ENCODE data around the gene RFC2.
"Not testable (repeated sequence)": the region's sequence is repeated elsewhere in the genome, so short reads cannot be mapped to it uniquely, and the experiment has no call there.

The RFC2 gene

DNA sequence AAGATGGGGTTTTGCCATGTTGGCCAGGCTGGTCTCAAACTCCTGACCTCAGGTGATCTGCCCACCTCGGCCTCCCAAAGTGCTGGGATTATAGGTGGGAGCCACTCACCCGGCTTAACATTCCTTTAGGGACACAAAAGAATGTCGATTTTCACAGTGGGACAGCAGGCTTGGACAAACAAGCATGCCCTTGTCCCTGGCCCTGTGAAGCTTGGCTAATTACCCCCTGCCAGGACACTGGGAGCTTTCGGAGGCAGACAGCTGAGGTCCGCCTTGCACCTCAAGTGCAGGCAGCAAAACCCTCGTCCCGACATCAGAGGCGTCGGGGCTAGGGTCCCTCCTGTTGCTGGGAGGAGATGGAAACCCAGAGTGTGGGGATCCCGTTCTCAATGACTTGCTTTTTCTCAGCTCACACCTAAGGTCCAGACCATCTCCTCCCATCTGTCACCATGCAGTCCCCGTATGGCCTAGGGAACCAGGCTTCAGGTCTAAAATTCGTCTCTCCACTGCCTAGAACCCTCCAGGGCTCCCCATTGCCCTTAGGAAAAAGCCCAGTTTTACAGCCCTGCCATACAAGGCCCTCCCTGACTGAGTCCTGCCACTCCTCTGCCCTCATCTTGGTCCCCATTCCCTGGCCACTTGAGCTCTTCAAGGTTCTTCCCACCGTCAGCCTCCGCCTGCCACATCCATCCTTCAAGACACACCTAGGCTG is 28.7 kb upstream of the RFC2 start:
- no peak for DNase-seq

DNA sequence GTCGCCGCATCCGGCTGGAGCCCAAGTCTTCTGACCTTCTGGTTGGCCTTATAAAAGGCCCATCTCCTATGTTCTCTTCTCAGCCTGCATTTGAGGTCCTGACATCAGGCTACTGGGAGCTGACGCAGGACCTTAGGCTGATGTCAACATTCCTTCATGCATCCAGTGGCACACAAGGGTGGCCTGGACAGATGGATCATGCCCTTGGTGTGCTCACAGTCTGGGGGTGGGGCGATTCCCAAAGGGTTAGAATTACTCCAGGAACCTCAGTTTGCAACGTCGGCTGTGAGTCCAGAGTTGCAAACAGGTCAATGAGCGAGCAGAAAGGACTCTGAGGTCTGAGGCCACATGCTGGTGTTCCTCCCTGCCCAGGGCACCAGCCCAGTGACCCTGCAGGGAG is 26.8 kb upstream of the RFC2 start:
- no peak for DNase-seq

- no peak for DNase-seq
Observed at GRCh38 chr7:74277636-74278035, 23.4 kb upstream of the RFC2 start.

DNA sequence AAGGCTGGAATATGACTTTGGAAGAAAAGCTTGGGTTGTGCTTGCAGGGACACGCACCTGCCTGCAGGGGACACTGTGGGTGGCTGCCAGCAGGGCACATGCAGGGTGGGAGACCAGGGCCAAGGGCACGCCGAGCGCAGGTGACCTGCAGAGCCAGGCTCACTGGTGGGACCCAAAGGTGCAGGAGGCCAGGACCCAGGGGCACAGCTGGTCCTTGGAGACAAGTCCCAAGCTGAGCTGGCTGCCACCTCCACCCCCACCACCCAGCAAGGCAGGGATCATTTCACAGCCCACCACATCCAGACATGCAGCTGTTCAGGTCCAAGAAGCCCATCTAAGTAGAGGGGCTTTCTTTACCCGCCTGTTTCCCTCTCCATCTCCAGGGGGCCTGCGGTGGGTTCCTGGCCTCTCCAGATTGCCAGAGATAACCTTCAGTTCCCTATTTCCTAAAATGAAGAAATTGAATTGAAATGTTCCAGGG is 21.2 kb upstream of the RFC2 start:
- no peak for DNase-seq

DNA sequence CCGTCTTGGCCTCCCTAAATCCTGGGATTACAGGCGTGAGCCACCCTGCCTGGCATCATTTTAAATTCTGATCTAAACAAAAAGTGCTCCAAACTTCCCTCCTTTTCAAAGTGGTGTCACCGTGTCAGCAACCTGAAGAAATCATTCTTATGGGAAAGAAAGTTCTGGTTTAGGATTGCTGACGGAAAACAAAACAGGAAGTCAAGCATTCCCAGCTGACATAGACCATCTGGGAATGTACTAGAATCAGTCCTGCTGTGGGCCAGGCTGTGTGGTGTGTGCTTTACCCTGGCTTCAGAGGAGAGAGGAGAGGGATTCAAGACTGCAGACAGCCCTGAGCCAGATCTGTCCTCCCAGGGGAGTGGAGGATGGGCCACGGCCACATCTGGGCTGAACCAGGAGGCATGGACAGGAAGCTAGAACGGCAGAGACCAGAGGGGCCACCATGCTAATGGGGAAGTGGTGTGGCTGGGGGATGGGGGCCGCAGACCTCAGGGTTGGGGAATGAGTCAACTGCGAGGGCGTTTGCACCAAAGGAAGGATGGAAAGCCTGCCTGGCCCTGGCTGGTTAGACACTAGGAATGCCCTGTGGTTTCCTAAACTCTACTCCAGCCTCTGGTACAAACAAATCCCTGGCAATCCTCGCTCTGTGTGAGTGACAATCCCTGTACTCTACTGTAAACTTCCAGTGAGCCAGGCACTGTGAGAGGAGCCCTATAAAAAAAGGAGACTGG is 18.3 kb upstream of the RFC2 start:
- DNase-seq = peak; percentile 15

DNA sequence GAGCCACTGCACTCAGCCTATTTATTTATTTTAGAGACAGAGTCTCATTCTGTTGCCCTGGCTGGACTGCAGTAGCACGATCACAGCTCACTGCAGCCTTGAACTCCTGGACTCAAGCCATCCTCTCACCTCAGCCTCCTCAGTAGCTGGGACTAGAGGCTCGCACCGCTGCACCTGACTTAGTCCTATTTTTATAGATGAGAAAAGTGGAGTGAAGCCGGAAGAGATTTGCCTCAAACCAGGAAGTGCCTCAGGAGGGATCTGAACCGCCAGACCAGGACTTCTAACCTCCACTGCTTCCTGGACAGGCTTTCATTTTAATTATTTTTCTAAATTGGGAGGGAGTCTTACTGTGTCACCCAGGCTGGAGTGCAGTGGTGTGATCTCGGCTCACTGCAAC is 17.5 kb upstream of the RFC2 start:
- no peak for DNase-seq

DNA sequence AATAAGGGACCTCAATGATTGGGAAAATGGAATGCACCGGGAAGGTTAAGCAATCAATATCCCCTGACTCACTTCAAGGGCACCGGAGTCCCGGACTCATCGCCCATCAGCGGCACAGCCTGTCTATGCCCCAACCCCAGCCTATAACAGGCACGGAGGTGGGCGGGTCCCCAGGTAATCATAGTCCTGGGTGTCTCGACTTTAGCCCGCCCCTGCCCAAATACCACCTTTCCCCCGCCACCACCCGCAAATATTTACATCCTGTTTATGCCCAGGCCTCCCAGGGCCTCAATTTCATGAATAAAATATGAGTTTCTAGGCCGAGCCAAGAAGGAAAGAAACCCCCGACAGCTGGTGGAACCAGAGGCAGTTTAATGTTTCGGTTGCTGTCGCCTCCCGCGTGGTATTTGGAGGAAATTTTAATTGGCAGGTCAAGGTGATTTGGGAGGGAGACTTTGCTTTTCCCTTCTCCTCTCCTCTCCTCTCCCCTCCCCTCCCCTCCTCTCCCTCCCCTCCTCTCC is 15.6 kb upstream of the RFC2 start:
- no peak for DNase-seq

- no peak for DNase-seq
Observed at GRCh38 chr7:74267756-74268565, 13.8 kb upstream of the RFC2 start.

DNA sequence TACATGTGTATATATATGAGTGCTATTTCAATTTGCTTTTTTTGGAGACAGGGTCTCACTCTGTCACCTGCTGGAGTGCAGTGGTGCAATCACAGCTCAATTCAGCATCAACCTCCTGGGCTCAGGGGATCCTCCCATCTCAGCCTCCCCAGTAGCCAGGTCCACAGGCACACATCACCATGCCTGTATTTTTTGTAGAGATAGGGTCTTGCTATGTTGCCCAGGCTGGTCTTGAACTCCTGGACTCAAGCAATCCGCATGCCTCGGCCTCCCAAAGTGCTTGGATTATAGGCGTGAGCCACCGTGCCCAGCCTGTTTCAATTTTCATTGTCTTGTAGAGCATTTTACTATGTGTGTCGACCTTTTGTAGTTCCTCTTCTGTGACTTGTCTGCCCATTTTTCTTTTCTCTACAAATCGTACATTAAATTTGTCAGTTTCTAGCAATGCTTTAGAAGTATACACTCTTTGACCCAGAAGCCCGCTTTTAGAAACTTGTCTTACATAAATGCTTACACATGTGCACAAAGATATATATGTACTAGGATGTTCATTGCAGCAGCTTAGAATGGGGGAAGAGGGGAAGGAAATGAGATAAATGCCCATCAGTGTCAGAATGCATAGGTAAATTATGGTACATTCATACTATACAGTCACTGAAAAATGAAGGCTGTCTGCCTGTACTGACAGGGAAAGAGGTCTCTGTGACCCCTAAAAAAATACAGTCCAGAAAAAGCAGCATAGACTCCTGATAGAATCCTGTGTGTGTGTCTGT is 12.2 kb upstream of the RFC2 start:
- no peak for DNase-seq

GRCh38 chr7:74263399-74264120 is 9.4 kb upstream of the RFC2 start:
- no peak for DNase-seq

GRCh38 chr7:74262639-74263398 is 8.6 kb upstream of the RFC2 start:
- DNase-seq = no peak

DNA sequence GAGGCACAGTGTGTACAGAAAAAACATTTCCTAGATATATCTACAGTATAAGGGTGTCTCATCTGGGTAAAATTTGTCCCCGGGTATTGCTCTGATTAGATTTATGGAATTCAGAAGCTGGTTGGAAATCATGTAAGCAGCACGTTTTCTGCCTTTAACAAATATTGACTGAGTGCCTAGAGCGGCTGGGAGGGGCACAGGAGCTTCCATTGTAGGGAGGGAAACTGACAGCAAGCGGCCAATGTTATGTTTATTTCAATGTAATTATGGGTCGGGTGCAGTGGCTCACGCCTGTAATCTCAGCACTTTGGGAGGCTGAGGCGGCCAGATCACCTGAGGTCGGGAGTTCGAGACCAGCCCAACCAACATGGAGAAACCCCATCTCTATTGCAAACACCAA is 4.4 kb upstream of the RFC2 start:
- no peak for DNase-seq

- peak; percentile 42 for DNase-seq
Observed at GRCh38 chr7:74256491-74257408, 2.6 kb upstream of the RFC2 start.

DNA sequence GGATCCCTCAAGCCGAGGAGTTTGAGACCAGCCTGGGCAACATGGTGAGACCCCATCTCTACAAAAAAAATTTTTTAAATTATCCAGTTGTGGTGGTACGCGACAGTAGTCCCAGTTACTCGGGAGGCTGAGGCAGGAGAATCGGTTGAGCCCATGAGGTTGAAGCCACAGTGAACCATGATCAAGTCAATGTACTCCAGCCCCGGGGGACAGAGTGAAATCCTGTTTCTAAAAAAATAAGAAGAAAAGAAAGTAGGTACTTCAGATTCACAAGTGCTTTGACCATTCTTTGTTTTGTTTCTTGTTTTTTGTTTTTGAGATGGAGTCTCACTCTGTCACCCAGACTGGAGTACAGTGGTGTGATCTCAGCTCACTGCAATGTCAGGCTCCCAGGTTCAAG is 1.3 kb upstream of the RFC2 start:
- not testable (repeated sequence) for DNase-seq

GRCh38 chr7:74254858-74255379 is 720 bp upstream of the RFC2 start:
- DNase-seq = no peak

GRCh38 chr7:74253835-74254128 is 417 bp downstream of the RFC2 start:
- no peak for DNase-seq

DNA sequence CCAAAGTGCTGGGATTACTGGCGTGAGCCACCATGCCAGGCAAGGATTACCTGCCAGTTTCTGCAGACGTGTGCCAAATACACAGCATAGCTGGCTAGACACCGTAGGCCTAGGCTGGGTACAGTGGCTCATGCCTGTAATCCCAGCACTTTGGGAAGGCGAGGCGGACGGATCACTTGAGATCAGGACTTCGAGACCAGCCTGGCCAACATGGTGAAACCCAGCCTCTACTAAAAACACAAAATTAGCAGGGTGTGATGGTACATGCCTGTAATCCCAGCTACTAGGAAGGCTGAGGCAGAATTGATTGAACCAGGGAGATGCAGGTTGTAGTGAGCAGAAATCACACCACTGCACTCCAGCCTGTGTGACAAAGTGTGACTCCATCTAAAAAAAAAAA is 868 bp downstream of the RFC2 start:
- DNase-seq = no peak

DNA sequence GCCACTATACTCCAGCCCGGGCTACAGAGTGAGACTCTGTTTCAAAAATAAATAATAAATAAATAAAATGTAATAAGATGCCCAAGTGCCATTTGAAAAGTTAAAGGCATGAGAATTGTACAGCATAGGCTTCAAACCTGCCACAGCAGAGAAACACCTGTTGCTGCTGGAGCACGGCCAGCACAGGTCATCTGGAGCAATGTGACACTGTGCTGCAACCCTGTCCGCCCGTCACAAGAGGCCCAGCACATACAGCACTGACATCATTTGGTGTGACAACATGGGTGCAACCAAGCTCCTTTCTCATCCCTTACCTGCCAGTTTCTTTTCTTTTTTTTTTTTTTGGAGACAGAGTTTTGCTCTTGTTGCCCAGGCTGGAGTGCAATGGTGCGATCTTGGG is 1.3 kb downstream of the RFC2 start:
- DNase-seq = no peak

GRCh38 chr7:74249058-74249457 is 5.1 kb downstream of the RFC2 start:
- not testable (repeated sequence) for DNase-seq

GRCh38 chr7:74248156-74248555 is 6.0 kb downstream of the RFC2 start:
- DNase-seq = no peak

Measured in T1000 (cell line).